Measurements from ENCODE around the gene LRCH2.

GRCh38 chrX:115067812-115068211, 166.1 kb downstream of the LRCH2 start:
- TF ChIP-seq CTCF (conservative IDR thresholded peaks at IDR 0.05; ENCODE audit: low read depth, low read length): no peak
- TF ChIP-seq BHLHE40 (IDR thresholded peaks at IDR 0.05; ENCODE audit: low read depth, low read length): no peak
- no peak for TF ChIP-seq CEBPB (IDR thresholded peaks at IDR 0.05; ENCODE audit: low read depth, low read length)
- TF ChIP-seq MAFK (IDR thresholded peaks at IDR 0.05; ENCODE audit: low read depth, low read length): no peak
- no peak for TF ChIP-seq RAD21 (IDR thresholded peaks at IDR 0.05; ENCODE audit: low read length)
